Subcutaneous abdominal adipose tissue (tissue), 5 donors: ENCODE measurements around the gene KCNMA1.
"Not testable (repeated sequence)": the region's sequence is repeated elsewhere in the genome, so short reads cannot be mapped to it uniquely, and the experiment has no call there.

Experiments
- H3K27ac ChIP-seq: one replicate; pipeline ENCODE4 v1.7.0; 2013; ENCODE audit warnings: low read depth, mild to moderate bottlenecking, inconsistent platforms, low read length, moderate library complexity
- H3K27me3 ChIP-seq, 5 donors: one replicate each; pipeline ENCODE4 v1.7.0; 2013; ENCODE audit warnings: low read length in 5 of 5, inconsistent platforms in 1 of 5; ENCODE audit not compliant: control insufficient read depth in 5 of 5, insufficient read depth in 4 of 5
- H3K36me3 ChIP-seq, 5 donors: one replicate each; pipeline ENCODE4 v1.7.0; 2013; ENCODE audit warnings: low read length in 5 of 5; ENCODE audit not compliant: control insufficient read depth in 5 of 5, insufficient read depth in 5 of 5
- H3K4me1 ChIP-seq, 5 donors: one replicate each; pipeline ENCODE4 v1.7.0; 2013; ENCODE audit warnings: low read length in 5 of 5, mild to moderate bottlenecking in 3 of 5, moderate library complexity in 1 of 5; ENCODE audit not compliant: control insufficient read depth in 5 of 5, insufficient read depth in 5 of 5
- H3K4me3 ChIP-seq, 5 donors: one replicate each; pipeline ENCODE4 v1.7.0; 2013; ENCODE audit warnings: low read length in 5 of 5, low read depth in 1 of 5
- H3K9ac ChIP-seq, 5 donors: one replicate each; pipeline ENCODE4 v1.7.0; 2013; ENCODE audit warnings: low read length in 5 of 5, mild to moderate bottlenecking in 4 of 5, moderate library complexity in 3 of 5
- H3K9me3 ChIP-seq, 5 donors: one replicate each; pipeline ENCODE4 v1.7.0; 2013; ENCODE audit warnings: low read length in 5 of 5; ENCODE audit not compliant: control insufficient read depth in 5 of 5
- donor health status: healthy.
- donor health status: healthy.
- donor health status: healthy.
- donor health status: healthy.
- donor health status: healthy.

The KCNMA1 gene

GRCh38 chr10:77390481-77390891 lies 247.1 kb downstream of the KCNMA1 start:
- no peak overlapping the region for H3K4me3 ChIP-seq
- H3K36me3 ChIP-seq, result no peaks in the 10 kb centered on the region
- H3K27ac ChIP-seq, result no peak overlapping the region
- H3K27me3 ChIP-seq, result peaks cover 0 to 3% (median 3%) of the 10 kb centered on the region in 5 donors
- no peaks in the 10 kb centered on the region for H3K9me3 ChIP-seq
- H3K4me1 ChIP-seq, result peaks cover 0 to 9% (median 2%) of the 10 kb centered on the region in 5 donors
- no peak overlapping the region for H3K9ac ChIP-seq

- H3K27ac ChIP-seq, result no peak overlapping the region
These were observed 249.0 kb downstream of the KCNMA1 start for GRCh38 chr10:77388571-77389100.

GRCh38 chr10:77387701-77388100 lies 249.9 kb downstream of the KCNMA1 start:
- peaks cover 0 to 11% (median 3%) of the 10 kb centered on the region in 5 donors for H3K27me3 ChIP-seq
- not testable (repeated sequence) for H3K9me3 ChIP-seq, H3K27ac ChIP-seq, H3K36me3 ChIP-seq, H3K4me1 ChIP-seq, H3K4me3 ChIP-seq, H3K9ac ChIP-seq

More at GRCh38 chr10:77388571-77389100, 249.0 kb downstream of the KCNMA1 start:
- H3K4me3 ChIP-seq, result no peak overlapping the region
- no peaks in the 10 kb centered on the region for H3K9me3 ChIP-seq
- H3K4me1 ChIP-seq, result peaks cover 0 to 9% (median 2%) of the 10 kb centered on the region in 5 donors
- H3K9ac ChIP-seq, result no peak overlapping the region
- H3K27me3 ChIP-seq, result peaks cover 0 to 11% (median 3%) of the 10 kb centered on the region in 5 donors
- no peaks in the 10 kb centered on the region for H3K36me3 ChIP-seq

GRCh38 chr10:77387247-77387646 lies 250.4 kb downstream of the KCNMA1 start:
- Histone ChIP-seq H3K9ac (no peak overlapping the region), H3K4me3 (no peak overlapping the region), H3K9me3 (no peaks in the 10 kb centered on the region), H3K36me3 (no peaks in the 10 kb centered on the region), H3K27me3 (peaks cover 0 to 11% (median 3%) of the 10 kb centered on the region in 5 donors), H3K4me1 (peaks cover 0 to 4% (median 2%) of the 10 kb centered on the region in 5 donors), H3K27ac (no peak overlapping the region)

- Histone ChIP-seq H3K36me3 (no peaks in the 10 kb centered on the region), H3K27me3 (peaks cover 0 to 14% (median 3%) of the 10 kb centered on the region in 5 donors), H3K4me3 (no peak overlapping the region), H3K9me3 (no peaks in the 10 kb centered on the region), H3K4me1 (peaks cover 0 to 4% (median 2%) of the 10 kb centered on the region in 5 donors), H3K9ac (no peak overlapping the region), H3K27ac (no peak overlapping the region)
These were observed 250.8 kb downstream of the KCNMA1 start for GRCh38 chr10:77386838-77387237.

- peaks cover 0 to 4% (median 0%) of the 10 kb centered on the region in 5 donors for H3K4me1 ChIP-seq
- H3K27ac ChIP-seq, result no peak overlapping the region
- no peaks in the 10 kb centered on the region for H3K9me3 ChIP-seq
- H3K9ac ChIP-seq, result no peak overlapping the region
- H3K36me3 ChIP-seq, result no peaks in the 10 kb centered on the region
- no peak overlapping the region for H3K4me3 ChIP-seq
- H3K27me3 ChIP-seq, result peaks cover 0 to 14% (median 3%) of the 10 kb centered on the region in 5 donors
These were observed 251.2 kb downstream of the KCNMA1 start for GRCh38 chr10:77386365-77386764.

GRCh38 chr10:77385315-77385714 lies 252.3 kb downstream of the KCNMA1 start:
- Histone ChIP-seq H3K9ac (no peak overlapping the region), H3K9me3 (no peaks in the 10 kb centered on the region), H3K4me3 (no peak overlapping the region), H3K27ac (no peak overlapping the region), H3K27me3 (peaks cover 0 to 13% (median 3%) of the 10 kb centered on the region in 5 donors), H3K36me3 (no peaks in the 10 kb centered on the region), H3K4me1 (no peaks in the 10 kb centered on the region)

GRCh38 chr10:77383861-77384553 lies 253.6 kb downstream of the KCNMA1 start:
- Histone ChIP-seq H3K27ac (no peak overlapping the region), H3K9me3 (no peaks in the 10 kb centered on the region), H3K4me1 (no peaks in the 10 kb centered on the region), H3K4me3 (no peak overlapping the region), H3K36me3 (no peaks in the 10 kb centered on the region), H3K9ac (no peak overlapping the region), H3K27me3 (peaks cover 0 to 13% (median 3%) of the 10 kb centered on the region in 5 donors)

- no peaks in the 10 kb centered on the region for H3K9me3 ChIP-seq
- no peaks in the 10 kb centered on the region for H3K36me3 ChIP-seq
- no peak overlapping the region for H3K9ac ChIP-seq
- H3K27me3 ChIP-seq, result peaks cover 0 to 13% (median 3%) of the 10 kb centered on the region in 5 donors
- no peak overlapping the region for H3K27ac ChIP-seq
- no peaks in the 10 kb centered on the region for H3K4me1 ChIP-seq
- H3K4me3 ChIP-seq, result no peak overlapping the region
These were observed 255.9 kb downstream of the KCNMA1 start for GRCh38 chr10:77381750-77382149.

GRCh38 chr10:77380723-77381122 lies 256.9 kb downstream of the KCNMA1 start:
- no peaks in the 10 kb centered on the region for H3K9me3 ChIP-seq
- no peaks in the 10 kb centered on the region for H3K36me3 ChIP-seq
- H3K27ac ChIP-seq, result no peak overlapping the region
- H3K4me1 ChIP-seq, result no peaks in the 10 kb centered on the region
- H3K27me3 ChIP-seq, result peaks cover 0 to 13% (median 6%) of the 10 kb centered on the region in 5 donors
- no peak overlapping the region for H3K9ac ChIP-seq
- no peak overlapping the region for H3K4me3 ChIP-seq
